K562 (cell line): Measurements from ENCODE around the gene HLA-DOB. TPM values are rescaled to one million over a fixed set of nuclear protein-coding genes. Genes with fewer than 3 reads are reported as not detected.
A peak's percentile ranks its signal among the peaks of the same experiment; 100 is the strongest.

Experiments used
- BDP1 ChIP-seq: IDR thresholded peaks from 3 replicates; pipeline ENCODE4 v1.6.1; 2011; ENCODE audit not compliant: insufficient read length, insufficient read depth
- BRD9 ChIP-seq: fragments of 450-650 bp; IDR thresholded peaks from 2 replicates; pipeline ENCODE4 v1.6.1; 2018; ENCODE audit warnings: low read depth; ENCODE audit not compliant: partially characterized antibody
- DIDO1 ChIP-seq: fragments of 450-650 bp; IDR thresholded peaks from 2 replicates; pipeline ENCODE4 v1.6.1; 2016; ENCODE audit warnings: low read depth, missing biosample characterization, missing genetic modification characterization
- JUND ChIP-seq, 2 experiments: IDR thresholded peaks; 2 replicates in 1 of 2; 3 replicates in 1 of 2; pipeline ENCODE4 v1.6.1; 2011; ENCODE audit warnings: borderline replicate concordance in 2 of 2, low read depth in 2 of 2, low read length in 2 of 2, improper control_type of control experiment in 1 of 2, missing biosample characterization in 1 of 2, missing genetic modification characterization in 1 of 2, missing genetic modification reagents in 1 of 2
- MEF2A ChIP-seq: IDR thresholded peaks from 2 replicates; pipeline ENCODE4 v1.6.1; 2011; ENCODE audit warnings: low read depth, mild to moderate bottlenecking, low read length, moderate library complexity; ENCODE audit not compliant: control insufficient read depth
- MYC ChIP-seq, 2 experiments: fragments of 250-450 bp in 1 of 2; sonication (Bioruptor Pico) in 1 of 2; IDR thresholded peaks; 2 replicates each; pipeline versions ENCODE4 v1.5.1 to v1.6.1; 2012 to 2021; ENCODE audit warnings: low read depth in 2 of 2, borderline replicate concordance in 1 of 2, improper control_type of control experiment in 1 of 2, low read length in 1 of 2, mild to moderate bottlenecking in 1 of 2, moderate library complexity in 1 of 2
- PHF21A ChIP-seq: fragments of 450-650 bp; IDR thresholded peaks from 2 replicates; pipeline ENCODE4 v1.6.1; 2017; ENCODE audit warnings: low read depth, borderline replicate concordance
- SNIP1 ChIP-seq: fragments of 450-650 bp; IDR thresholded peaks from 2 replicates; pipeline ENCODE4 v1.7.1; 2017; ENCODE audit warnings: low read depth, mild to moderate bottlenecking
- ZKSCAN3 ChIP-seq: fragments of 250-450 bp; sonication (Bioruptor Pico); IDR thresholded peaks from 2 replicates; pipeline ENCODE4 v1.4.0; 2020
- ZNF174 ChIP-seq: fragments of 250-450 bp; sonication (Bioruptor Pico); IDR thresholded peaks from 2 replicates; pipeline ENCODE4 v1.4.0; 2020; ENCODE audit warnings: mild to moderate bottlenecking
- ZNF175 ChIP-seq: fragments of 200-800 bp; sonication (Bioruptor generic); IDR thresholded peaks from 2 replicates; pipeline ENCODE4 v1.6.1; 2016; ENCODE audit warnings: low read depth, mild to moderate bottlenecking, missing genetic modification characterization, missing compliant biosample characterization
- ZNF280B ChIP-seq: fragments of 250-450 bp; sonication (Bioruptor Pico); IDR thresholded peaks from 2 replicates; pipeline ENCODE4 v1.5.1; 2021; ENCODE audit warnings: mild to moderate bottlenecking
- ZSCAN32 ChIP-seq: fragments of 450-650 bp; formaldehyde crosslinking; IDR thresholded peaks from 2 replicates; pipeline ENCODE4 v1.4.0; 2020; ENCODE audit warnings: mild to moderate bottlenecking, moderate library complexity
- polyA plus RNA-seq, 8 experiments: library from polyadenylated mRNA; depleted of rRNA in 4 of 8; stranded (reverse) in 5 of 8; unstranded in 3 of 8; fragments of >200 nt; fragmentation: Nextera tagmentation in 2 of 8; fragmentation: Illumina TruSeq in 1 of 8; extraction: Ambion mirVana in 2 of 8; extraction: Trizol in 1 of 8; gene quantifications; 2 replicates each; pipeline versions ENCODE4 v1.2.1 to v1.2.3, GENCODE V29; 2011 to 2014; ENCODE audit warnings: inconsistent platforms in 1 of 8, missing spikeins in 1 of 8
- total RNA-seq, 7 experiments: library from RNA; depleted of rRNA in 6 of 7; stranded (reverse); fragments of >200 nt in 6 of 7; fragmentation: Illumina TruSeq in 2 of 7; extraction: Trizol in 2 of 7; gene quantifications; 2 replicates each; pipeline versions ENCODE4 v1.2.1 to v1.2.3, GENCODE V29; 2011 to 2021; ENCODE audit warnings: low replicate concordance in 1 of 7
- TF ChIP-seq, protein P1 (sequence below): sonication (generic); formaldehyde crosslinking; IDR thresholded peaks from 2 replicates; pipeline ENCODE4 v1.8.1; 2023; ENCODE audit warnings: mild to moderate bottlenecking, missing genetic modification reagents, moderate library complexity
- TF ChIP-seq, protein P2 (sequence below): fragments of 450-650 bp; IDR thresholded peaks from 2 replicates; pipeline ENCODE4 v1.7.0; 2016; ENCODE audit warnings: borderline replicate concordance
- TF ChIP-seq, protein P3 (sequence below), 2 experiments: fragments of 200-800 bp in 1 of 2; sonication (Bioruptor generic) in 1 of 2; sonication (generic) in 1 of 2; formaldehyde crosslinking in 1 of 2; IDR thresholded peaks in 1 of 2; conservative IDR thresholded peaks in 1 of 2; 2 replicates each; pipeline versions ENCODE4 v1.5.0 to v1.6.1; 2016 to 2020; ENCODE audit warnings: missing compliant biosample characterization in 1 of 2, missing genetic modification characterization in 1 of 2, missing genetic modification reagents in 1 of 2

Gene HLA-DOB
- total and polyA plus RNA-seq, 9 of the 15 experiments (the other 6 are each of a cell fraction or from before 2014, with no cell fraction given): 1.2 to 4.0 (median 2.5) TPM

DNA sequence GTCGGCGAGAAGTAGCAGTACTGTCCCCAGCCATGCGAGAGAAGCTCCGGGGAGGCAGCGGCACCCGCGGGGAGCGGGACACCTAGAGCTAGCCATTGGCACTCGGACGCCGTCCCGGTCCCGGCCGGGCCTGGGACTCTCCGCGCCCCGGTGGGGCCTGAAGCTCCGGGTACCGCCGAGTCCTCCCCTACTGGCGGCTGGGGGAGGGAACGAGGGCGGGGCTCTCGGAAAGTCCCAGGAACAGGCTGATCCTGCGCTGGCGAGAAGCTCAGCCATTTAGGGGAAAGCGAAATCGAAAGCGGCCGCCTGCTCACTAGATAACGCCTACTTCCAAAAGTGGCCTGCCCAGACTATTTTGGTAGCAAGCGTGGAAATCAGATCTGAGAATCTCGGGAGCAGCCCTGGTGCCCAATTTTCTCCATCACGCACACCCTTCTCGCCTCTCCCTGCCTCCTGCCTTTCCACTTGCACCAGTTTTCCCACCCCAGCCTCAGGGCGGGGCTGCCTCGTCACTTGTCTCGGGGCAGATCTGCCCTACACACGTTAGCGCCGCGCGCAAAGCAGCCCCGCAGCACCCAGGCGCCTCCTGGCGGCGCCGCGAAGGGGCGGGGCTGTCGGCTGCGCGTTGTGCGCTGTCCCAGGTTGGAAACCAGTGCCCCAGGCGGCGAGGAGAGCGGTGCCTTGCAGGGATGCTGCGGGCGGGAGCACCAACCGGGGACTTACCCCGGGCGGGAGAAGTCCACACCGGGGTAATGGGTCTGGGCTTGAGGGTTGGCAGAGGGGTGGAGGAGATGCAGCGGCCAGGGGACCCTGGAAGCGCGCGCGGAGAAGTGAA lies 37.0 kb upstream of the HLA-DOB start, which contains the start of the genes PSMB9 and TAP1 (continued):
- TF ChIP-seq, protein P1, sequence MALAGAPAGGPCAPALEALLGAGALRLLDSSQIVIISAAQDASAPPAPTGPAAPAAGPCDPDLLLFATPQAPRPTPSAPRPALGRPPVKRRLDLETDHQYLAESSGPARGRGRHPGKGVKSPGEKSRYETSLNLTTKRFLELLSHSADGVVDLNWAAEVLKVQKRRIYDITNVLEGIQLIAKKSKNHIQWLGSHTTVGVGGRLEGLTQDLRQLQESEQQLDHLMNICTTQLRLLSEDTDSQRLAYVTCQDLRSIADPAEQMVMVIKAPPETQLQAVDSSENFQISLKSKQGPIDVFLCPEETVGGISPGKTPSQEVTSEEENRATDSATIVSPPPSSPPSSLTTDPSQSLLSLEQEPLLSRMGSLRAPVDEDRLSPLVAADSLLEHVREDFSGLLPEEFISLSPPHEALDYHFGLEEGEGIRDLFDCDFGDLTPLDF: peak; percentile 84
- TF ChIP-seq MYC (IDR thresholded peaks at IDR 0.05; ENCODE audit: low read depth, low read length): peak; percentile 88
- no peak; the same call in 1 of the 2 replicates for TF ChIP-seq MYC (CRISPR knock-in tag; IDR thresholded peaks at IDR 0.05; ENCODE audit: borderline replicate concordance, low read depth)
- peak; percentile 69; the same call in 1 of the 2 replicates for TF ChIP-seq JUND (IDR thresholded peaks at IDR 0.05; ENCODE audit: borderline replicate concordance, low read depth, low read length)
- peak; percentile 68; the same call in 2 of the 3 replicates for TF ChIP-seq JUND (tag; IDR thresholded peaks at IDR 0.05; ENCODE audit: borderline replicate concordance, low read depth, low read length)
- no peak for TF ChIP-seq SNIP1
- TF ChIP-seq ZNF175 (CRISPR knock-in tag): no peak
- TF ChIP-seq ZKSCAN3 (CRISPR knock-in tag): no peak
- TF ChIP-seq, protein P2, sequence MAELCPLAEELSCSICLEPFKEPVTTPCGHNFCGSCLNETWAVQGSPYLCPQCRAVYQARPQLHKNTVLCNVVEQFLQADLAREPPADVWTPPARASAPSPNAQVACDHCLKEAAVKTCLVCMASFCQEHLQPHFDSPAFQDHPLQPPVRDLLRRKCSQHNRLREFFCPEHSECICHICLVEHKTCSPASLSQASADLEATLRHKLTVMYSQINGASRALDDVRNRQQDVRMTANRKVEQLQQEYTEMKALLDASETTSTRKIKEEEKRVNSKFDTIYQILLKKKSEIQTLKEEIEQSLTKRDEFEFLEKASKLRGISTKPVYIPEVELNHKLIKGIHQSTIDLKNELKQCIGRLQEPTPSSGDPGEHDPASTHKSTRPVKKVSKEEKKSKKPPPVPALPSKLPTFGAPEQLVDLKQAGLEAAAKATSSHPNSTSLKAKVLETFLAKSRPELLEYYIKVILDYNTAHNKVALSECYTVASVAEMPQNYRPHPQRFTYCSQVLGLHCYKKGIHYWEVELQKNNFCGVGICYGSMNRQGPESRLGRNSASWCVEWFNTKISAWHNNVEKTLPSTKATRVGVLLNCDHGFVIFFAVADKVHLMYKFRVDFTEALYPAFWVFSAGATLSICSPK: no peak
- peak; percentile 77; the same call in 1 of the 2 replicates for TF ChIP-seq DIDO1 (tag)
- no peak for TF ChIP-seq ZNF280B (CRISPR knock-in tag)
- TF ChIP-seq, protein P3, sequence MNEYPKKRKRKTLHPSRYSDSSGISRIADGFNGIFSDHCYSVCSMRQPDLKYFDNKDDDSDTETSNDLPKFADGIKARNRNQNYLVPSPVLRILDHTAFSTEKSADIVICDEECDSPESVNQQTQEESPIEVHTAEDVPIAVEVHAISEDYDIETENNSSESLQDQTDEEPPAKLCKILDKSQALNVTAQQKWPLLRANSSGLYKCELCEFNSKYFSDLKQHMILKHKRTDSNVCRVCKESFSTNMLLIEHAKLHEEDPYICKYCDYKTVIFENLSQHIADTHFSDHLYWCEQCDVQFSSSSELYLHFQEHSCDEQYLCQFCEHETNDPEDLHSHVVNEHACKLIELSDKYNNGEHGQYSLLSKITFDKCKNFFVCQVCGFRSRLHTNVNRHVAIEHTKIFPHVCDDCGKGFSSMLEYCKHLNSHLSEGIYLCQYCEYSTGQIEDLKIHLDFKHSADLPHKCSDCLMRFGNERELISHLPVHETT (CRISPR knock-in tag; conservative IDR thresholded peaks at IDR 0.05 in 1 of 2, IDR thresholded peaks at IDR 0.05 in 1 of 2): peak in 1 of 2 experiments; percentile 83; a peak in 1 of 4 replicates
- no peak for TF ChIP-seq ZNF174 (CRISPR knock-in tag)
- no peak for TF ChIP-seq BRD9
- TF ChIP-seq MEF2A: no peak
- no peak for TF ChIP-seq ZSCAN32 (CRISPR knock-in tag)
- TF ChIP-seq PHF21A: 0 out of 2 replicates have a peak, but pooled peaks have one; percentile 65
- no peak for TF ChIP-seq BDP1
